Head of caudate nucleus (tissue), 42 donors: Measurements from ENCODE around the gene OR51F2.
A peak's percentile ranks its signal among the peaks of the same experiment; 100 is the strongest.
"Not testable (repeated sequence)": the region's sequence is repeated elsewhere in the genome, so short reads cannot be mapped to it uniquely, and the experiment has no call there.

Experiments used
- DNase-seq, 42 donors: peaks; one replicate each; pipeline versions ENCODE4 v3.0.0 to v3.0.0-alpha.2; 2020 to 2021; ENCODE audit warnings: mixed read lengths in 7 of 42
- intact Hi-C: fragments of 100-400 bp; cut with DNase I; formaldehyde crosslinking; loops from one replicate; pipeline ENCODE4 v1.15.0; 2022

The OR51F2 gene

GRCh38 chr11:4821021-4821420, at the start of gene OR51F2:
OR51F2 (plus strand) TSS chr11:4821321; CDS start chr11:4821422, 101 bp downstream.
- no peak for DNase-seq
- intact Hi-C loops = no loop called here

- DNase-seq = no peak
- intact Hi-C loops = no loop called here
These were observed 38.7 kb upstream of the OR51F2 start for GRCh38 chr11:4782454-4782853.

- no peak for DNase-seq
- intact Hi-C loops = no loop called here
These were observed 23.9 kb upstream of the OR51F2 start for GRCh38 chr11:4797206-4797605.

GRCh38 chr11:4798427-4799183, 22.5 kb upstream of the OR51F2 start:
- intact Hi-C loops = no loop called here
- DNase-seq = no peak

GRCh38 chr11:4801316-4801715, 19.8 kb upstream of the OR51F2 start:
- intact Hi-C loops = not testable (repeated sequence)

DNA sequence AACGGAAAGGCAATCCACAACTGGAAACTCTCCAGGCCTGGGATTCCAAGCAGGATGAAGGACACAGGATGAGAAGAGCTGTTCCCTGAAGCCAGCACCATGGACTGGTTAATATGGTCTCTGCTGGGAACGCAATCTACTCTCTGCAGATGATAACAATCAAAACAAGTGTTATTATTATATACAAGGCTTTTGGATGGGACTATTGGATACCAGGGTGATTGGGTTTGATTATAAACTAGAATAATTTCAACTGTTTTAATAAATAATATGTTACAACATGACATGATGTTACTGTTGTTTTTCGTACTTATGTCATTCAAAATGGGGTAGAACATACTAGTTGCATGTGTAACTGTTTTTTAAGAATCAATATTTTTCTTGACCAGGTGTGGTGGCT, 16.8 kb upstream of the OR51F2 start, which contains the start of gene OR52R1:
OR52R1 (minus strand) TSS at position 101 of the 400 bp plus-strand sequence; CDS start at position 101, 0 bp downstream.
- intact Hi-C loops = no loop called here
- no peak for DNase-seq

More at GRCh38 chr11:4801316-4801715, 19.8 kb upstream of the OR51F2 start:
- not testable (repeated sequence) for DNase-seq

GRCh38 chr11:4808476-4808875, 12.6 kb upstream of the OR51F2 start:
- DNase-seq = no peak
- intact Hi-C loops = no loop called here

DNA sequence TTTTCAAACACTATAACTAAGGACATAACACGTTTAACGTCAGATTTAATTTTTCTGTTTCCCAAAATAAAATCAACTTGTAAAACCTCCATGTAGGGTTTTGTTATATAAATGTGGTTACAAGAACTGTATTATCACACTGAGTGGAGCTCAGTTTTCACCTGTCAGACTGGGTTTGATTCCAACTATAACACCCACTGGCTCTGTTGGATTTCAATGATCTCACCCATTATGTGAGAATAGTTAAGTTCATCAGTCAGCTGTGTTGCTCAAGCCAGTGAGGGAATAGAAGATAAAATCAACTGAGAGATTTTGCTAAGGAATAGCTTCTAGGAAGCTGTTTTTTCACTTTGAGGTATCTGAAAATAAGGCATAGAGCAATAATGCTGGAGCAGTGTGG, 11.9 kb upstream of the OR51F2 start:
- intact Hi-C loops = no loop called here
- DNase-seq = peak in 11 of 42 donors; percentile 7 to 72 (median 38)

DNA sequence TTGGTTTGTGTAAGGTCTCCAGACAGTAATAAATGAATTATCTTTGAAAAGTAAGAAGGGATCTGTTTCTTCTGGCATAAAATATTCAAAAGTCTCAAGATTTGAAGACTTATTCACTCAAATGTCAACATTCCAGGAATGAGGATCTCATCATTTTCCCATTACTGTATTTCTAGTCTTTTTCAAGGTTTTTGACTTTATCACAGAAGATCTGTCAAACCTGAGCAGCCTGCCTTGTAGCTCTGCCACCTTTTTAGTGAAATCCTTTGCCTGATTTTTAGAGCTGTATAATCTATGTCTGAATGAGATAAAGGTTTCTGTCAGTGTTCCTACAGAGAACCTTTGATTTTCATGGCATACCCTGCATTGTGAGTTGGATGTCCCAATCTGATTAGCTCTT, 4.0 kb downstream of the OR51F2 start:
- intact Hi-C loops = no loop called here
- DNase-seq = no peak

DNA sequence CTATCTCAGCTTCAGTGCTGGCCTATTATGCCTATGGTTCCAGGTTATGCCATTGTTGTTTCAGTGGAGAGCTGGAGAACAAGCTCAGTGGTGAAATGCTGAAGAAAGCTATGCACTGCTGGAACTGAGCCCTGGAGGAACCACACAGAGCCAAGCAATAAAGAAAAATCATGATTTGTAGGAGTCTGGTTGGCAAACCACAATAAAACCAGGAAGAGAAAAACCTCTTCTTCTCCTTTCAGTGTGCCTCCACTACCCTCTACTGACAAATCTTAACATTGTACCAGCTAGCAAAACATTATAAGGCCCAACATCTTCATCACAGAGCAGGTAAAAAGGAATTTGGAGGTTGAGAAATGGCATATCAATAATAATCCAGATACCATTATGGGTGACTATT, 5.3 kb downstream of the OR51F2 start:
- intact Hi-C loops = no loop called here
- no peak for DNase-seq

GRCh38 chr11:4830346-4830745, 9.2 kb downstream of the OR51F2 start:
- DNase-seq = no peak
- intact Hi-C loops = no loop called here

DNA sequence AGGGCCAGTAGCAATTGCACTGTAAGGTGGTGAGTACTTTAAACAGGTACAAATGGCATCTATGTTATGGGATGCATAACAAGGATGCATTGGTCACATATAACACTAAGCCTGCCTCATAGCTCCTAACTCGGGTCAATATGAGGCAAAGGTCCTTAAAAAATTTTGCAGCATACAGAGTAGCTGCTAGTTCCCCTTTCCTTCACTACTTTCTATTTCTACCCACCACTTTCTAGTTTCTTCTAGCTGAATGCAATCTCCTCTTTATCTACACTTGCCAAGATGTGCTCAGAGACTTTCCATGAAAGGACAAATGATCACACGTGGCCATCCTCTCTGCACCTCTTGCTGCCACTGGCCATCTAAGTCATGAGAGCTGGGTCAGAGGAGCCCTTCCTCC, 9.8 kb downstream of the OR51F2 start:
- no peak for DNase-seq
- intact Hi-C loops = no loop called here

GRCh38 chr11:4839851-4840549, 18.9 kb downstream of the OR51F2 start:
- DNase-seq = no peak
- intact Hi-C loops = no loop called here

GRCh38 chr11:4848908-4849532, 27.9 kb downstream of the OR51F2 start, which contains the start of gene OR51S1:
OR51S1 (minus strand) TSS chr11:4849208; CDS start chr11:4849208, 0 bp downstream.
- intact Hi-C loops = no loop called here
- no peak for DNase-seq

DNA sequence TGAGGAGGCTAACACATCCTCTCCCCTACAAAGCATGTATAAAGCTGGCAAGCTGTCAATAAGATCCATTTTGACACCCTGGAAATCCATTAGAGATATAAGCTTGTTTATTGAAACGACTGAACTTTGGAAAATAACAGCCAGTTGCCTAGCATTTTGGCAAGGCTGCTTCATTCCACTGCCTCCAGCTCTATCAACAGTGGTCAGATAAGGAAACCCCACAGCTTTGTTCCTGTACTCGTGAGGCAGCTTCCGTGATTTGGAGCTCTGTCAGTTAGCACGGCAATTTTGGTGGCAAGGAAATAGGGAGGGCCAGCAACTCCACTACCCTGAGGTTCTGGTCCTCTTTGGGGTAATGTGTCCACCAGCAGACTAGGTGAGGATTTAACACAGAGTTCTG, 29.9 kb downstream of the OR51F2 start:
- no peak for DNase-seq
- intact Hi-C loops = no loop called here

DNA sequence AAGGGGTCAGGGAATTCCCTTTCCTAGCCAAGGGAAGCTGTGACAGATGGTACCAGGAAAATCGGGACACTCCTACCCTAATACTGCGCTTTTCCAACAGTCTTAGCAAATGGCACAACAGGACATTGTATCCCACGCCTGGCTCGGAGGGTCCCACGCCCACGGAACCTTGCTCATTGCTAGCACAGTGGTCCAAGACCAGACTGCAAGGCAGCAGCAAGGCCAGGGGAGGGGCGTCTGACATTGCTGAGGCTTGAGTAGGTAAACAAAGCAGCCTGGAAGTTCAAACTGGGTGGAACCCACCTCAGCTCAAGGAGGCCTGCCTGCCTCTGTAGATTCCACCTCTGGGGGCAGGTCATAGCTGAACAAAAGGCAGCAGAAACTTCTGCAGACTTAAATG, 33.2 kb downstream of the OR51F2 start:
- DNase-seq, intact Hi-C loops: not testable (repeated sequence)

DNA sequence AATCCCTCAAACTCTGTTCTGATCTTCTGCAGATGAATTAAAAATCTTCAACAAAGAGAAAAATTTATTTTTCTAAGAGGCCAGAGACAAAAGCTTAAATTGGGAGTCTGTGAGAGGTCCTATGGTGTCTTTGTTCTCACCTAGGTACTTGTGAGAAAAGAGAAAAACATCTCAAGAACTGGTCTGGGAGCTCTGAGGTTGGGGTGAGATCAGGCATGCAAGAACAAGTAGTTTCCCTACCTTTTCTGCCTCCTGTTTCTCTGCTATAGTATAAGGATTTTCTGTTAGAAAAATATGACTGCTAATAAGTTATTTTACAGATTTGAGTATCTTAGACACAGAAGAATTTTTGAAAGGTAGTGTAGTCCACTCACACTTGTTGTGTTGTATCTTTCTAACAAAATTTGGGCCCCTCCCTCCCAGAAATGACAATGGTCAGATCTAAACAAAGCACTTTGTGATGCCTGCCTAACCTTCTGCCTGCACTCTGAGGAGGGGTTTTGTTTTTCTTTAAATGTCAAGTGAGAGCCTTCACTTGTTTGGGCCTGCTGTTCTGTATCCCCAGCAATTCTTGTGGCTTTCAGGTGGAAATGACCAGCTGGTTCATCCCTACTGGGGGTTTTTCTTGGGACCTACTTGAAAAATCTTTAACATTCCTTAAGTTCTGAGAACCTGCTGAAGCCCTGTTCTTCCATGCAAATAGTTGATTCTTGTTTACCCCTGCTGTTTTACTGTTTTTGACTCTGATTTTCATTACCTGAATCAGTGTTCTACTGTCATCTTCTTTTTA, 41.5 kb downstream of the OR51F2 start:
- intact Hi-C loops = no loop called here
- no peak for DNase-seq

DNA sequence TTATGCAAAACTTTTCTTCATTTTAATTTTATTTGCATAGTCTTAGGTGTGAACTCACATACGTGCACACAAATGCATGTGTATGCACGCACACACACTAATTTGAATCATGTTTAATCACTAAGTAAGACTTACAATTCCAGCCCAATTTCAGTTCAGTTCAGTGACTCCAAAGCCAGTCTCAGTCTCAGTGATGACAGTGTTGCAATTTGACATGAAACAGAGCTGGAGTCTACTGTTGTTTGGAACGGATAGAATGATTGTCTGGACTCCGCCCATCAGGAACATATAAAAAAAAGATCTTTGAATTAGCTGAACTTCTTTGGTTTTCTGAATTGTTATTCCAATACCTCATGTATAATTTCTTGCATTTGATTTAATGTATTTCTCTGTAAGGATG, 42.8 kb downstream of the OR51F2 start:
- DNase-seq = no peak
- intact Hi-C loops = no loop called here

DNA sequence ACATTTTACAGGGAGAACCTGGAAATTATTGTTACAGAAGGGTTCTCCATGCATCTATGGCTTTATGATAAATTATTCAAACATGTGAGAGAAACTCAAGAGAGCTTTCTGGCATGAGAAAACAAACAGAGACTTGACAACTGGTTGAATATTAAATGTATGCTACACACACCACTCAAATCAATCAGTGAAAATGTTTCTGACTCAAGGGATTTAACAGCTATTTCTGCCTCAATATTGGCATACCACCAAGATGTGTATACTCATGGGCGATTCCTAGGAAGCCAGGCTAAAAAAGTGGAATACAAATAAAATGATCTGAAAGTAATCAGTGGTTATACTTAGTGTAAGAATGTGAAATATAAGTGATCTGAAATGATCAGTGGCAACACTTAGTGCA, 44.7 kb downstream of the OR51F2 start:
- intact Hi-C loops = no loop called here
- no peak for DNase-seq
